ENCODE data around the gene VAV1. TPM values are rescaled to one million over a fixed set of nuclear protein-coding genes. Genes with fewer than 3 reads are reported as not detected.
A peak's percentile ranks its signal among the peaks of the same experiment; 100 is the strongest.

Gene VAV1
- total and polyA plus RNA-seq, 9 of the 15 experiments (the other 6 are each of a cell fraction or from before 2014, with no cell fraction given) = 0.46 to 20.1 (median 11.1) TPM

DNA sequence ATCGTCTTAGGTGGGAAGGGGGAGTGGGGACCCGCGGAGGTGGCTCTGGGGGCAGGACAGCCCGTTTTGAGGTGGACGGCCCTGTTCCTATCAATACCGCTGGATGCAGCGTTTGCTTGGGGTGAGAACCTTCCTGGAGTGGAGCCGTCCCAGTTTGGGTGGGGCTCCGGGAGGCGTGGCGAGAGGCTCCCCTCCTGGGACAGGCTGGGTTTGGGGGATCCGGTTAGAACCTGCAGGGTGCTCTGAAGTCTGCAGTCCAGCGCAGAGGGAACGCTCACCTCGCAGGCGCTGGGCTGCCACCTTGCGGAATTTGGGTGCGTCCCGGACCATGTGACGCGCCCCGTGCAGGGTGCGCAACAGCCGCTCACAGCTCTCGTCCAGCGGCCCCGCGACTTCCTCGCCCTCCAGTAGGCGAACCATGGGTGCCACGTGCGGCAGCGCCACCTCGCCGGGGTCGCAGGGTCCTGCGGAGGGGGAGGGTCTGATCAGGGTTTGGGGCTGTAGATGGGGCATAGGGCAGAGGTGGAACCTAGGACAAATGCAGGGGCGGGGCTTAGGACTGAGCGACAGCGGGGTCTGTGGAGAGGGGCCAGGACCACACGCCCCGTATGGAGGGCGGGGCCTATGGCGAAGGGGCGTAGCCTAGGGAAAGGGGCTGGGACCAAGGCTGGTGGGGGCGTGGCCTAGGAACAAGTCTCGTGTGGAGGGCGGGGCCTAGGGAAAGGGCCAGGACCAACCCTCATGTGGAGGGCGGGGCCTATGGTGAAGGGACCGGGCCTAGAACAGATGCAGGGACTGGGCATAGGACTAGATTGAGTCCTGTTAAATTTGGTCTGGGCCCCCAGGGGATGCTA lies 19.1 kb upstream of the VAV1 start (continued):
- TF ChIP-seq, protein P1, sequence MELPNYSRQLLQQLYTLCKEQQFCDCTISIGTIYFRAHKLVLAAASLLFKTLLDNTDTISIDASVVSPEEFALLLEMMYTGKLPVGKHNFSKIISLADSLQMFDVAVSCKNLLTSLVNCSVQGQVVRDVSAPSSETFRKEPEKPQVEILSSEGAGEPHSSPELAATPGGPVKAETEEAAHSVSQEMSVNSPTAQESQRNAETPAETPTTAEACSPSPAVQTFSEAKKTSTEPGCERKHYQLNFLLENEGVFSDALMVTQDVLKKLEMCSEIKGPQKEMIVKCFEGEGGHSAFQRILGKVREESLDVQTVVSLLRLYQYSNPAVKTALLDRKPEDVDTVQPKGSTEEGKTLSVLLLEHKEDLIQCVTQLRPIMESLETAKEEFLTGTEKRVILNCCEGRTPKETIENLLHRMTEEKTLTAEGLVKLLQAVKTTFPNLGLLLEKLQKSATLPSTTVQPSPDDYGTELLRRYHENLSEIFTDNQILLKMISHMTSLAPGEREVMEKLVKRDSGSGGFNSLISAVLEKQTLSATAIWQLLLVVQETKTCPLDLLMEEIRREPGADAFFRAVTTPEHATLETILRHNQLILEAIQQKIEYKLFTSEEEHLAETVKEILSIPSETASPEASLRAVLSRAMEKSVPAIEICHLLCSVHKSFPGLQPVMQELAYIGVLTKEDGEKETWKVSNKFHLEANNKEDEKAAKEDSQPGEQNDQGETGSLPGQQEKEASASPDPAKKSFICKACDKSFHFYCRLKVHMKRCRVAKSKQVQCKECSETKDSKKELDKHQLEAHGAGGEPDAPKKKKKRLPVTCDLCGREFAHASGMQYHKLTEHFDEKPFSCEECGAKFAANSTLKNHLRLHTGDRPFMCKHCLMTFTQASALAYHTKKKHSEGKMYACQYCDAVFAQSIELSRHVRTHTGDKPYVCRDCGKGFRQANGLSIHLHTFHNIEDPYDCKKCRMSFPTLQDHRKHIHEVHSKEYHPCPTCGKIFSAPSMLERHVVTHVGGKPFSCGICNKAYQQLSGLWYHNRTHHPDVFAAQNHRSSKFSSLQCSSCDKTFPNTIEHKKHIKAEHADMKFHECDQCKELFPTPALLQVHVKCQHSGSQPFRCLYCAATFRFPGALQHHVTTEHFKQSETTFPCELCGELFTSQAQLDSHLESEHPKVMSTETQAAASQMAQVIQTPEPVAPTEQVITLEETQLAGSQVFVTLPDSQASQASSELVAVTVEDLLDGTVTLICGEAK (IDR thresholded peaks at IDR 0.05) = no peak
- TF ChIP-seq, protein P1 (CRISPR knock-in tag; IDR thresholded peaks at IDR 0.05) = no peak
- TF ChIP-seq ZNF184 (CRISPR knock-in tag; IDR thresholded peaks at IDR 0.05) = no peak
- TF ChIP-seq XRCC5 (IDR thresholded peaks at IDR 0.05; ENCODE audit: low read depth, low read length) = 0 out of 2 replicates have a peak, but pooled peaks have one; percentile 33
- TF ChIP-seq PCBP1 (IDR thresholded peaks at IDR 0.05; ENCODE audit: low read depth, low read length, poor library complexity, severe bottlenecking) = no peak
- TF ChIP-seq, protein P2, sequence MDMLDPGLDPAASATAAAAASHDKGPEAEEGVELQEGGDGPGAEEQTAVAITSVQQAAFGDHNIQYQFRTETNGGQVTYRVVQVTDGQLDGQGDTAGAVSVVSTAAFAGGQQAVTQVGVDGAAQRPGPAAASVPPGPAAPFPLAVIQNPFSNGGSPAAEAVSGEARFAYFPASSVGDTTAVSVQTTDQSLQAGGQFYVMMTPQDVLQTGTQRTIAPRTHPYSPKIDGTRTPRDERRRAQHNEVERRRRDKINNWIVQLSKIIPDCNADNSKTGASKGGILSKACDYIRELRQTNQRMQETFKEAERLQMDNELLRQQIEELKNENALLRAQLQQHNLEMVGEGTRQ (CRISPR knock-in tag; IDR thresholded peaks at IDR 0.05) = peak; percentile 95
- TF ChIP-seq, protein P3, sequence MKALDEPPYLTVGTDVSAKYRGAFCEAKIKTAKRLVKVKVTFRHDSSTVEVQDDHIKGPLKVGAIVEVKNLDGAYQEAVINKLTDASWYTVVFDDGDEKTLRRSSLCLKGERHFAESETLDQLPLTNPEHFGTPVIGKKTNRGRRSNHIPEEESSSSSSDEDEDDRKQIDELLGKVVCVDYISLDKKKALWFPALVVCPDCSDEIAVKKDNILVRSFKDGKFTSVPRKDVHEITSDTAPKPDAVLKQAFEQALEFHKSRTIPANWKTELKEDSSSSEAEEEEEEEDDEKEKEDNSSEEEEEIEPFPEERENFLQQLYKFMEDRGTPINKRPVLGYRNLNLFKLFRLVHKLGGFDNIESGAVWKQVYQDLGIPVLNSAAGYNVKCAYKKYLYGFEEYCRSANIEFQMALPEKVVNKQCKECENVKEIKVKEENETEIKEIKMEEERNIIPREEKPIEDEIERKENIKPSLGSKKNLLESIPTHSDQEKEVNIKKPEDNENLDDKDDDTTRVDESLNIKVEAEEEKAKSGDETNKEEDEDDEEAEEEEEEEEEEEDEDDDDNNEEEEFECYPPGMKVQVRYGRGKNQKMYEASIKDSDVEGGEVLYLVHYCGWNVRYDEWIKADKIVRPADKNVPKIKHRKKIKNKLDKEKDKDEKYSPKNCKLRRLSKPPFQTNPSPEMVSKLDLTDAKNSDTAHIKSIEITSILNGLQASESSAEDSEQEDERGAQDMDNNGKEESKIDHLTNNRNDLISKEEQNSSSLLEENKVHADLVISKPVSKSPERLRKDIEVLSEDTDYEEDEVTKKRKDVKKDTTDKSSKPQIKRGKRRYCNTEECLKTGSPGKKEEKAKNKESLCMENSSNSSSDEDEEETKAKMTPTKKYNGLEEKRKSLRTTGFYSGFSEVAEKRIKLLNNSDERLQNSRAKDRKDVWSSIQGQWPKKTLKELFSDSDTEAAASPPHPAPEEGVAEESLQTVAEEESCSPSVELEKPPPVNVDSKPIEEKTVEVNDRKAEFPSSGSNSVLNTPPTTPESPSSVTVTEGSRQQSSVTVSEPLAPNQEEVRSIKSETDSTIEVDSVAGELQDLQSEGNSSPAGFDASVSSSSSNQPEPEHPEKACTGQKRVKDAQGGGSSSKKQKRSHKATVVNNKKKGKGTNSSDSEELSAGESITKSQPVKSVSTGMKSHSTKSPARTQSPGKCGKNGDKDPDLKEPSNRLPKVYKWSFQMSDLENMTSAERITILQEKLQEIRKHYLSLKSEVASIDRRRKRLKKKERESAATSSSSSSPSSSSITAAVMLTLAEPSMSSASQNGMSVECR (CRISPR knock-in tag; IDR thresholded peaks at IDR 0.05) = peak; percentile 96
- TF ChIP-seq ELF4 (CRISPR knock-in tag; IDR thresholded peaks at IDR 0.05) = peak; percentile 46; the same call in 1 of the 2 replicates
- TF ChIP-seq PRPF4 (IDR thresholded peaks at IDR 0.05; ENCODE audit: insufficient read depth, low read depth, low read length, poor library complexity, severe bottlenecking) = no peak
- TF ChIP-seq EZH2 (IDR thresholded peaks at IDR 0.05; ENCODE audit: borderline replicate concordance, low read depth, low read length) = no peak
- TF ChIP-seq U2AF2 (optimal IDR thresholded peaks at IDR 0.05; ENCODE audit: low read depth, low read length) = no peak

All from K562 (cell line).